Bronchial epithelial cell (primary cell): ENCODE data around the gene FRMD1. TPM values are rescaled to one million over a fixed set of nuclear protein-coding genes. Genes with fewer than 3 reads are reported as not detected.

Source experiments
- DNase-seq: peaks from one replicate; pipeline ENCODE4 v3.0.0-alpha.2; 2010; ENCODE audit warnings: low read depth
- FAIRE-seq: peaks from 2 replicates; lab custom pipeline; 2011; peaks lifted over from hg19 to GRCh38; lab: Jason Lieb, UNC
- H3K27me3 ChIP-seq: 2 replicates; pipeline ENCODE4 v1.5.1; 2011; ENCODE audit warnings: low read length; ENCODE audit not compliant: control insufficient read depth, insufficient read depth
- H3K36me3 ChIP-seq: 2 replicates; pipeline ENCODE4 v1.5.1; 2011; ENCODE audit warnings: low read length; ENCODE audit not compliant: control insufficient read depth, insufficient read depth
- H3K4me3 ChIP-seq: 2 replicates; pipeline ENCODE4 v1.5.1; 2011; ENCODE audit warnings: mild to moderate bottlenecking, low read depth, low read length, control low read depth
- CTCF ChIP-seq: IDR thresholded peaks from 2 replicates; pipeline ENCODE4 v1.5.1; 2011; ENCODE audit warnings: mild to moderate bottlenecking, moderate library complexity, low read length, control low read depth, inconsistent platforms; ENCODE audit not compliant: insufficient read depth, severe bottlenecking
- total RNA-seq: library from RNA; depleted of rRNA; stranded (reverse); fragments of >200 nt; gene quantifications from 2 replicates; pipeline ENCODE4 v1.2.1, GENCODE V29; 2014

Gene FRMD1
- total RNA-seq, 1 donor from 2014 or later = not detected

GRCh38 chr6:168091381-168092264 is 12.6 kb upstream of the FRMD1 start:
- Histone ChIP-seq H3K27me3 (no peaks in the 10 kb centered on the region), H3K4me3 (no peak overlapping the region), H3K36me3 (no peaks in the 10 kb centered on the region)
- no peak for TF ChIP-seq CTCF
- no peak for DNase-seq
- FAIRE-seq = no peak

GRCh38 chr6:168090706-168091105 is 11.7 kb upstream of the FRMD1 start:
- no peak for TF ChIP-seq CTCF
- FAIRE-seq (no peak), DNase-seq (no peak)
- H3K36me3 ChIP-seq = no peaks in the 10 kb centered on the region
- H3K4me3 ChIP-seq = no peak overlapping the region
- no peaks in the 10 kb centered on the region for H3K27me3 ChIP-seq

GRCh38 chr6:168090064-168090690 is 11.2 kb upstream of the FRMD1 start:
- no peak overlapping the region for H3K4me3 ChIP-seq
- no peak for FAIRE-seq
- no peak for TF ChIP-seq CTCF
- H3K27me3 ChIP-seq = no peaks in the 10 kb centered on the region
- H3K36me3 ChIP-seq = no peaks in the 10 kb centered on the region
- DNase-seq = no peak

GRCh38 chr6:168089186-168090063 is 10.4 kb upstream of the FRMD1 start:
- H3K36me3 ChIP-seq = no peaks in the 10 kb centered on the region
- TF ChIP-seq CTCF = no peak
- H3K27me3 ChIP-seq = no peaks in the 10 kb centered on the region
- FAIRE-seq (no peak), DNase-seq (no peak)
- H3K4me3 ChIP-seq = no peak overlapping the region

GRCh38 chr6:168088161-168089053 is 9.4 kb upstream of the FRMD1 start:
- no peak overlapping the region for H3K4me3 ChIP-seq
- H3K27me3 ChIP-seq = no peaks in the 10 kb centered on the region
- H3K36me3 ChIP-seq = no peaks in the 10 kb centered on the region
- no peak for DNase-seq
- TF ChIP-seq CTCF = no peak
- peak; percentile 18 for FAIRE-seq
